Stimulated activated CD8-positive, alpha-beta memory T cell treated with anti-CD3 and anti-CD28 coated beads, Interleukin-12 subunit alpha, Interleukin-12 subunit beta, amount 100 ng/mL, for 24 hours (primary cell): ENCODE data around the gene APOD.
"Not testable (repeated sequence)": the region's sequence is repeated elsewhere in the genome, so short reads cannot be mapped to it uniquely, and the experiment has no call there.

Experiments used
- DNase-seq: peaks from one replicate; pipeline ENCODE4 v3.0.0-alpha.2; 2020; ENCODE audit errors: extremely low read depth

Gene APOD

GRCh38 chr3:195617784-195618659 is 34.3 kb upstream of the APOD start:
- DNase-seq: not testable (repeated sequence)

GRCh38 chr3:195617134-195617533 is 33.4 kb upstream of the APOD start:
- DNase-seq: not testable (repeated sequence)

- no peak for DNase-seq
These were observed 32.9 kb upstream of the APOD start for GRCh38 chr3:195616681-195617080.

GRCh38 chr3:195615952-195616537 is 32.3 kb upstream of the APOD start:
- DNase-seq: not testable (repeated sequence)

- DNase-seq: not testable (repeated sequence)
These were observed 31.1 kb upstream of the APOD start for GRCh38 chr3:195614672-195615504.

- no peak for DNase-seq
These were observed 29.8 kb upstream of the APOD start for GRCh38 chr3:195613468-195614069.

- no peak for DNase-seq
These were observed 28.5 kb upstream of the APOD start for GRCh38 chr3:195612075-195612800.

- DNase-seq: no peak
These were observed 25.5 kb upstream of the APOD start for GRCh38 chr3:195609229-195609628.

GRCh38 chr3:195601785-195602184 is 18.0 kb upstream of the APOD start:
- not testable (repeated sequence) for DNase-seq

- no peak for DNase-seq
These were observed 17.6 kb upstream of the APOD start for GRCh38 chr3:195601382-195601781.

- DNase-seq: not testable (repeated sequence)
These were observed 16.2 kb upstream of the APOD start for GRCh38 chr3:195599926-195600325.

GRCh38 chr3:195599516-195599915 is 15.8 kb upstream of the APOD start:
- not testable (repeated sequence) for DNase-seq

- DNase-seq: no peak
These were observed 14.1 kb upstream of the APOD start for GRCh38 chr3:195597848-195598247.

GRCh38 chr3:195597229-195597628 is 13.5 kb upstream of the APOD start:
- DNase-seq: no peak

GRCh38 chr3:195596765-195597171 is 13.0 kb upstream of the APOD start:
- DNase-seq: no peak

- DNase-seq: no peak
These were observed 12.2 kb upstream of the APOD start for GRCh38 chr3:195595785-195596531.

GRCh38 chr3:195591852-195592251 is 8.1 kb upstream of the APOD start:
- DNase-seq: no peak

GRCh38 chr3:195591220-195591619 is 7.5 kb upstream of the APOD start:
- no peak for DNase-seq

GRCh38 chr3:195590381-195590780 is 6.6 kb upstream of the APOD start:
- not testable (repeated sequence) for DNase-seq

- DNase-seq: not testable (repeated sequence)
These were observed 6.1 kb upstream of the APOD start for GRCh38 chr3:195589796-195590195.
